NT2/D1 (cell line): Measurements from ENCODE around the gene CLMP.

Experiments
- SUZ12 ChIP-seq: IDR thresholded peaks from 2 replicates; pipeline ENCODE4 v1.6.1; 2011; ENCODE audit not compliant: insufficient read length, insufficient read depth; ENCODE audit errors: extremely low read depth
- YY1 ChIP-seq: IDR thresholded peaks from 2 replicates; pipeline ENCODE4 v1.6.1; 2011; ENCODE audit not compliant: insufficient read length, insufficient read depth
- ZNF274 ChIP-seq: IDR thresholded peaks from 2 replicates; pipeline ENCODE4 v1.6.1; 2011; ENCODE audit warnings: mild to moderate bottlenecking, low read depth, low read length

GRCh38 chr11:123185326-123185725 lies 9.7 kb downstream of the CLMP start:
- TF ChIP-seq ZNF274, result no peak
- no peak for TF ChIP-seq YY1
- TF ChIP-seq SUZ12, result no peak
